HEK293 (cell line): Measurements from ENCODE around the gene RAB3C.

Source experiments
- CTCF ChIA-PET: fragments of 350-600 bp; formaldehyde crosslinking; extraction: SDS; loops from one replicate; lab custom pipeline; 2021; ENCODE audit warnings: antibody characterized with exemption; lab: Yijun Ruan, JAX
- POLR2A ChIA-PET: fragments of 300-600 bp; formaldehyde crosslinking; extraction: SDS; loops from one replicate; lab custom pipeline; 2020; ENCODE audit warnings: antibody characterized with exemption, inconsistent platforms; lab: Yijun Ruan, JAX
- H3K27ac ChIP-seq: fragments of 200-500 bp; sonication (Bioruptor generic); 2 replicates; pipeline ENCODE4 v1.5.1; 2014; ENCODE audit warnings: low read depth, low read length, control low read depth, inconsistent platforms; ENCODE audit errors: extremely low read depth
- H3K36me3 ChIP-seq, 2 experiments: fragments of 200-500 bp in 1 of 2; sonication (Bioruptor generic) in 1 of 2; 1 replicate in 1 of 2; 2 replicates in 1 of 2; pipeline ENCODE4 v1.5.1; 2014 to 2017; ENCODE audit warnings: inconsistent platforms in 2 of 2, low read length in 2 of 2; ENCODE audit not compliant: control insufficient read depth in 2 of 2, insufficient read depth in 1 of 2
- H3K4me1 ChIP-seq: fragments of 200-500 bp; sonication (Bioruptor generic); 2 replicates; pipeline ENCODE4 v1.5.1; 2014; ENCODE audit warnings: mild to moderate bottlenecking, low read length, inconsistent platforms; ENCODE audit not compliant: control insufficient read depth, insufficient read depth
- H3K4me3 ChIP-seq: 2 replicates; pipeline ENCODE4 v1.5.1; 2011; ENCODE audit warnings: low read depth, mild to moderate bottlenecking, control low read depth, low read length, moderate library complexity
- H3K9me3 ChIP-seq: fragments of 200-500 bp; sonication (Bioruptor generic); 2 replicates; pipeline ENCODE4 v1.5.1; 2014; ENCODE audit warnings: low read depth, low read length, inconsistent platforms; ENCODE audit not compliant: control insufficient read depth, insufficient read depth
- HOXA7 ChIP-seq: sonication (generic); formaldehyde crosslinking; IDR thresholded peaks from 2 replicates; pipeline ENCODE4 v1.8.1; 2022; ENCODE audit warnings: missing genetic modification reagents, borderline replicate concordance
- KLF9 ChIP-seq: fragments of 450-650 bp; formaldehyde crosslinking; IDR thresholded peaks from 2 replicates; pipeline ENCODE4 v1.5.1; 2016; ENCODE audit warnings: missing biosample characterization, missing genetic modification characterization, low read depth
- MEIS1 ChIP-seq: sonication (generic); formaldehyde crosslinking; IDR thresholded peaks from 2 replicates; pipeline ENCODE4 v1.8.1; 2022; ENCODE audit warnings: missing genetic modification reagents, mild to moderate bottlenecking, borderline replicate concordance
- MZF1 ChIP-seq: fragments of 450-650 bp; formaldehyde crosslinking; IDR thresholded peaks from 2 replicates; pipeline ENCODE4 v1.5.1; 2017; ENCODE audit warnings: missing biosample characterization, missing genetic modification characterization, borderline replicate concordance
- PBX3 ChIP-seq: sonication (generic); formaldehyde crosslinking; IDR thresholded peaks from 2 replicates; pipeline ENCODE4 v1.8.1; 2022; ENCODE audit warnings: mild to moderate bottlenecking, moderate library complexity, missing genetic modification reagents
- PRDM2 ChIP-seq: fragments of 450-650 bp; formaldehyde crosslinking; IDR thresholded peaks from 2 replicates; pipeline ENCODE4 v1.5.1; 2016; ENCODE audit warnings: missing biosample characterization, missing genetic modification characterization, borderline replicate concordance
- SP7 ChIP-seq: fragments of 450-650 bp; formaldehyde crosslinking; IDR thresholded peaks from 2 replicates; pipeline ENCODE4 v1.5.1; 2016; ENCODE audit warnings: missing biosample characterization, missing genetic modification characterization
- YY2 ChIP-seq: fragments of 450-650 bp; formaldehyde crosslinking; IDR thresholded peaks from 2 replicates; pipeline ENCODE4 v1.5.1; 2016; ENCODE audit warnings: missing biosample characterization, missing genetic modification characterization
- ZBTB20 ChIP-seq: fragments of 450-650 bp; formaldehyde crosslinking; IDR thresholded peaks from 2 replicates; pipeline ENCODE4 v1.5.1; 2016; ENCODE audit warnings: missing biosample characterization, missing genetic modification characterization
- ZBTB6 ChIP-seq: fragments of 450-650 bp; formaldehyde crosslinking; IDR thresholded peaks from 2 replicates; pipeline ENCODE4 v1.5.1; 2017; ENCODE audit warnings: missing biosample characterization, missing genetic modification characterization
- ZNF157 ChIP-seq: fragments of 450-650 bp; formaldehyde crosslinking; IDR thresholded peaks from 2 replicates; pipeline ENCODE4 v1.5.1; 2016; ENCODE audit warnings: missing biosample characterization, missing genetic modification characterization
- ZNF169 ChIP-seq: fragments of 450-650 bp; formaldehyde crosslinking; IDR thresholded peaks from 2 replicates; pipeline ENCODE4 v1.5.1; 2016; ENCODE audit warnings: missing biosample characterization, missing genetic modification characterization
- ZNF202 ChIP-seq: fragments of 450-650 bp; formaldehyde crosslinking; IDR thresholded peaks from 2 replicates; pipeline ENCODE4 v1.5.1; 2016; ENCODE audit warnings: missing biosample characterization, missing genetic modification characterization, borderline replicate concordance
- ZNF211 ChIP-seq: fragments of 450-650 bp; formaldehyde crosslinking; IDR thresholded peaks from 2 replicates; pipeline ENCODE4 v1.5.1; 2016; ENCODE audit warnings: low read depth, missing biosample characterization, missing genetic modification characterization
- ZNF24 ChIP-seq: fragments of 450-650 bp; formaldehyde crosslinking; IDR thresholded peaks from 2 replicates; pipeline ENCODE4 v1.5.1; 2016; ENCODE audit warnings: missing biosample characterization, missing genetic modification characterization
- ZNF324 ChIP-seq: fragments of 450-650 bp; formaldehyde crosslinking; IDR thresholded peaks from 2 replicates; pipeline ENCODE4 v1.5.1; 2016; ENCODE audit warnings: missing biosample characterization, missing genetic modification characterization
- ZNF426 ChIP-seq: fragments of 450-650 bp; formaldehyde crosslinking; IDR thresholded peaks from 2 replicates; pipeline ENCODE4 v1.5.1; 2017; ENCODE audit warnings: missing biosample characterization, missing genetic modification characterization, mild to moderate bottlenecking, inconsistent platforms, moderate library complexity
- ZNF548 ChIP-seq: fragments of 450-650 bp; formaldehyde crosslinking; IDR thresholded peaks from 2 replicates; pipeline ENCODE4 v1.5.1; 2016; ENCODE audit warnings: missing biosample characterization, missing genetic modification characterization
- ZNF560 ChIP-seq: fragments of 450-650 bp; formaldehyde crosslinking; IDR thresholded peaks from 2 replicates; pipeline ENCODE4 v1.5.1; 2017; ENCODE audit warnings: missing biosample characterization, missing genetic modification characterization, borderline replicate concordance
- ZNF585B ChIP-seq: fragments of 450-650 bp; formaldehyde crosslinking; IDR thresholded peaks from 2 replicates; pipeline ENCODE4 v1.5.1; 2016; ENCODE audit warnings: missing biosample characterization, missing genetic modification characterization
- ZNF704 ChIP-seq: fragments of 450-650 bp; formaldehyde crosslinking; IDR thresholded peaks from 2 replicates; pipeline ENCODE4 v1.5.1; 2016; ENCODE audit warnings: missing biosample characterization, missing genetic modification characterization
- ZNF791 ChIP-seq: fragments of 450-650 bp; formaldehyde crosslinking; IDR thresholded peaks from 2 replicates; pipeline ENCODE4 v1.5.1; 2016; ENCODE audit warnings: missing biosample characterization, missing genetic modification characterization
- ZNF792 ChIP-seq: fragments of 450-650 bp; formaldehyde crosslinking; IDR thresholded peaks from 2 replicates; pipeline ENCODE4 v1.5.1; 2016; ENCODE audit warnings: missing biosample characterization, missing genetic modification characterization
- ZXDB ChIP-seq: fragments of 450-650 bp; formaldehyde crosslinking; IDR thresholded peaks from 2 replicates; pipeline ENCODE4 v1.5.1; 2016; ENCODE audit warnings: missing biosample characterization, missing genetic modification characterization

RAB3C gene

GRCh38 chr5:58764199-58764598 lies 181.3 kb downstream of the RAB3C start:
- Histone ChIP-seq H3K27ac (no peak overlapping the region), H3K4me1 (no peaks in the 10 kb centered on the region), H3K9me3 (no peaks in the 10 kb centered on the region), H3K4me3 (no peak overlapping the region), H3K36me3 (no peaks in the 10 kb centered on the region)
- CTCF ChIA-PET, result interaction anchor here (0.5 kb wide), 1 partner anchor 629 kb away, joined by 3 read pairs; no protein-coding TSS in a partner anchor
- POLR2A ChIA-PET, result no interaction called here
- no peak for TF ChIP-seq MEIS1 (CRISPR knock-in tag)
- no peak for TF ChIP-seq ZBTB6
- TF ChIP-seq ZNF704 (tag by site-specific recombination), result no peak
- TF ChIP-seq ZNF560 (tag by site-specific recombination), result no peak
- no peak for TF ChIP-seq ZNF585B (tag by site-specific recombination)
- no peak for TF ChIP-seq ZNF211 (tag by site-specific recombination)
- no peak for TF ChIP-seq ZNF426 (tag by site-specific recombination)
- TF ChIP-seq PRDM2 (tag by site-specific recombination), result no peak
- no peak for TF ChIP-seq HOXA7

- Histone ChIP-seq H3K4me3 (no peak overlapping the region), H3K27ac (no peak overlapping the region), H3K4me1 (no peaks in the 10 kb centered on the region), H3K36me3 (no peaks in the 10 kb centered on the region), H3K9me3 (no peaks in the 10 kb centered on the region)
- POLR2A ChIA-PET, result no interaction called here
- CTCF ChIA-PET, result no interaction called here
- TF ChIP-seq ZNF426 (tag by site-specific recombination) (no peak), MZF1 (tag by site-specific recombination) (no peak), YY2 (tag by site-specific recombination) (no peak), ZXDB (no peak), PBX3 (CRISPR knock-in tag) (no peak), ZNF585B (tag by site-specific recombination) (no peak), ZNF324 (no peak), ZNF548 (tag by site-specific recombination) (no peak), ZNF704 (tag by site-specific recombination) (no peak), ZNF169 (tag by site-specific recombination) (no peak), ZNF791 (tag by site-specific recombination) (no peak), ZBTB20 (tag by site-specific recombination) (no peak), ZNF24 (no peak), SP7 (tag by site-specific recombination) (no peak), ZNF202 (tag by site-specific recombination) (no peak), ZNF792 (no peak), KLF9 (tag by site-specific recombination) (no peak), ZNF157 (tag by site-specific recombination) (no peak)
Measured at GRCh38 chr5:58765058-58765457, 182.2 kb downstream of the RAB3C start.
